Right renal pelvis (tissue), 4 donors: ENCODE results near the gene ARHGAP9. TPM values are rescaled to one million over a fixed set of nuclear protein-coding genes. Genes with fewer than 3 reads are reported as not detected.
"Not testable (repeated sequence)": the region's sequence is repeated elsewhere in the genome, so short reads cannot be mapped to it uniquely, and the experiment has no call there.

ENCODE experiments used
- DNase-seq, 4 donors: peaks; one replicate each; pipeline ENCODE4 v3.0.0-alpha.2; 2013; ENCODE audit warnings: low read depth in 4 of 4, low spot score in 3 of 4, missing footprints in 1 of 4
- polyA plus RNA-seq, 4 donors: library from polyadenylated mRNA; unstranded; fragments of 120-200 nt; gene quantifications; one replicate each; pipeline ENCODE4 v1.2.1, GENCODE V29; 2013; ENCODE audit not compliant: insufficient read length in 4 of 4

ARHGAP9 gene
- polyA plus RNA-seq, 4 donors, result 2.3 to 4.1 (median 2.6) TPM

- no peak for DNase-seq
Measured at GRCh38 chr12:57446292-57446960, 33.2 kb downstream of the ARHGAP9 start.

GRCh38 chr12:57444744-57445143, 34.9 kb downstream of the ARHGAP9 start:
- DNase-seq, result no peak

- DNase-seq, result not testable (repeated sequence)
Measured at GRCh38 chr12:57444337-57444736, 35.3 kb downstream of the ARHGAP9 start.

- no peak for DNase-seq
Measured at GRCh38 chr12:57441846-57442427, 37.7 kb downstream of the ARHGAP9 start.

GRCh38 chr12:57441393-57441792, 38.3 kb downstream of the ARHGAP9 start:
- not testable (repeated sequence) for DNase-seq

GRCh38 chr12:57439762-57440266, 39.9 kb downstream of the ARHGAP9 start:
- DNase-seq, result no peak

GRCh38 chr12:57438400-57438799, 41.3 kb downstream of the ARHGAP9 start:
- no peak for DNase-seq

- DNase-seq, result no peak
Measured at GRCh38 chr12:57435293-57435692, 44.4 kb downstream of the ARHGAP9 start.

- DNase-seq, result no peak
Measured at GRCh38 chr12:57434517-57435223, 45.0 kb downstream of the ARHGAP9 start, which contains the start of gene INHBC. INHBC (plus strand) TSS chr12:57434784; CDS start chr12:57434887, 103 bp downstream.

GRCh38 chr12:57433370-57433769, 46.3 kb downstream of the ARHGAP9 start:
- DNase-seq, result no peak

GRCh38 chr12:57431654-57432188, 47.9 kb downstream of the ARHGAP9 start:
- no peak for DNase-seq

GRCh38 chr12:57430931-57431566, 48.6 kb downstream of the ARHGAP9 start, which contains the start of gene R3HDM2:
R3HDM2 (minus strand) TSS chr12:57431043; CDS start chr12:57310428, 120,615 bp downstream.
- DNase-seq, result peak; percentile 85 to 89 (median 88)

- no peak for DNase-seq
Measured at GRCh38 chr12:57430112-57430930, 49.3 kb downstream of the ARHGAP9 start.

- no peak for DNase-seq
Measured at GRCh38 chr12:57429473-57430111, 50.1 kb downstream of the ARHGAP9 start.

GRCh38 chr12:57428965-57429364, 50.7 kb downstream of the ARHGAP9 start:
- no peak for DNase-seq

GRCh38 chr12:57426948-57427347, 52.7 kb downstream of the ARHGAP9 start:
- not testable (repeated sequence) for DNase-seq
